GM18517 (cell line): ENCODE data around the gene SKIL.

ENCODE experiments used
- ATAC-seq: cut with Tn5 transposase; IDR thresholded peaks from one replicate; pipeline ENCODE4 v1.9.1; 2021; ENCODE audit warnings: mild to moderate bottlenecking, moderate library complexity; ENCODE audit not compliant: unreplicated experiment

SKIL gene

DNA sequence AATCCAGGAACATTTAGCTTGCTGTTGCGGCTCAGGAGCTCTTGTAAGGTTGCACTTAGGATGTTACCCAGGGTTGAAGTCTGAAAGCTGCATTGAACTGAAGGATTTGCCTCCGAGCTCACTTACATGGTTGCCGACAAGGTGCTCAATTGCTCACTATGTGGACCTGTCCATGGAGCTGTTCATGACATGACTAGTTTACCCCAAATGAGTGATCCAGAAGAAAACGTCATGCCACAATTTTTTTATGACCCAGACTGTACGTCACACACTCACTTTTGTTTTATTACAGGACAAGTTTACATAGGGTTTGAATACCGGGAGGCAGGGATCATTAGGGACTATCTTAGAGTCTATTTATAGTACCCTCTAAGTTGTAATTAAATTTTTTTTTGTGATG, 40.2 kb downstream of the SKIL start:
- no peak for ATAC-seq

DNA sequence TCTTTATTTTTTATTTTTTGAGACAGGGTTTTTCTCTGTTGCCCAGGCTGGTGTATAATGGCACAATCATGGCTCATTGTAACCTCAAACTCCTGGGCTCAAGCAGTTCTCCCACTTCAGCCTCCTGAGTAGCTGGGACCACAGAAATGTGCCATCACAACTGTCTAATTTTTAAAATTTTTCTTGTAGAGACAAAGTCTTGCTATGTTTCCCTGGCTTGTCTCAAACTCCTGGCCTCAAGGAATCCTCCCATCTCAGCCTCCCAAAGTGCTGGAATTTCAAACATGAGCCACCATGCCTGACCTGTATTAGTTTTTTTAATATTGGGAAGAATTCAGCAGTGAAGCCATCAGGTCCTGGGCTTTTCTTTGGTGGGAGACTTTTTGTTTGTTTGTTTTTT, 47.6 kb downstream of the SKIL start:
- no peak for ATAC-seq

DNA sequence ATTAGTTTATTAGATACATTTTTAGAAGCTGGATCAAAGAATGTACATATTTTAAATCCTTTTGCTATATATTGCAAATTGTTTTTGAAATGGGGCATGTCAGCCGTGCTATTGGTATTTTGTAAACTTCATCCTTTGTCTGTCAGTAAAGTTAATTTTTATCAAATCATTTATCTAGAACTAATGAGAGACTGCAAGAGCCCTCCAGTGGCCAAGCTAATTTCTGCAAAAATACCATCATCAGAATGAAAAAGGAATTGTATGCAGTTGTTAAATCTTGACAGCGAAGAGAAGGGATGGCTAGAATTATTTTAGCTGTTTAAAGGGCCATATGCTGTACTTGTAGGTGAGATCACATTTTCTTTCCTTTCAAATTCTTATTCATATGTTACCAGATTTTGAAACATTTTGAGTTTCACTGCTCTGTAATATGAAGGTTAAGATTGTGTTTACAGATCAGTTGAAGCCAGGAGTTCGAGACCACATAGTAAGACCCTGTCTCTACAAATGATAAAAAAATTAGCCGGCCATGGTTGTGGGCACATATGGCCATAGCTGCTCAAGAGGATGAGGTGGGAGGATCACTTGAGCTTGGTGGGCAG, 53.0 kb downstream of the SKIL start:
- ATAC-seq, result no peak

DNA sequence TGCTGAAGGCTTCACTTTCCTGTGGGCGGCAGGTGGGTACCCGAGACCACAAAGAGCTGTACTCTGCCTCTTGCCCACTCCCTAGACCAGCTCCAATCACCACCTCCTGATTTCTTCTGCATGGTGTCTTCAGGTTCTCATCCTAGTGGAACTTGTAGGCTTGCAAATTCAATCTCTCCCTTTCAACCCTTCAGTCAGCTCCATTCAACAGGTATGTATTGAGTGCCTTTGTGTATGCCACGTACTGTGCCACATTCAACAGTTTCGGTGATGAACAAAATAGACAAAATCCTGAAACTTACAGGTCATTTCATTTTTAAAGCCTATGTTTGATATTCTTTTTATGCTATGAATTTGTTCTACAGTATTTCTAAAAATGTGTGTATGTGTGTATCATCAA, 55.8 kb downstream of the SKIL start:
- ATAC-seq, result no peak

DNA sequence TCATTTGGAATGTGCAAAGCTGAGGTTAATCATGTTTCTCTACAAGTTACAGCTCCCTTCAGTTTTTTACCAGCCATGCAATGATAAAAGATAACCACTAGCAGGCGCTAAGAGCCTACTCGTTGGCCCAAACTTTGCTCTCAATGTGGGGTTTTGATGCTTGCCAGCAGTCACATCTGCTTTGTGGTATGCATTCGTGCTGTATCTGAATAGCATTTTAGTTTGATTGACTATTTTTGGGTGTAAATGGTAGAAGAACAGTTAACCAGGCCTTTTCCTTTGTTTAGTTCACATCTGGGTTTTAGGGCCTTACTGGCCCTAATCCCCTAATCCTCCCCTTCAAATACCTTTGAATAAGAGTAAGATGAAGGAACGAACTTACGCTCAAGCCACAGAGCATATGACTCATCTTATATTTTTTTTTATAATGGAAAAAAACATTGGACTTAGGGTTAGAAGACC, 56.7 kb downstream of the SKIL start:
- ATAC-seq, result peak; percentile 58

DNA sequence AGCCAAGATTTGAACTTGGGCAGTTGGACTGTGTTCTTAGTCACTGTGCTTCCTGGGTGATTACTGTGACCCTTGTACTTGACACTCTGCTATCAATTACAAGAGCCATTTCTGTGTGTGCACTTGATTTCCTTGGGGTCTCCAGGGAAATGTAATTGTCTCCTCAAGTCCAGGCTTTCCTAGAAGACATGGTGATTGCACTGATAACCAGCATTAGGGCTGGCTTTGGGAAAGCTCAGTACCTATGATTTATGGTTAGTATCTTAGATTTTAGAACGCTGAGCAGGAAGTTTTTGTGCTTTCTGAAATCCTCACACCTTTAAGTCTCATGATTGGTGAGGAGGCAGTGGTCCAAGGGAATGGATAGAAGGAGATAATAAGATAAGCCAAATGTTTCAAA, 59.6 kb downstream of the SKIL start:
- ATAC-seq, result no peak

DNA sequence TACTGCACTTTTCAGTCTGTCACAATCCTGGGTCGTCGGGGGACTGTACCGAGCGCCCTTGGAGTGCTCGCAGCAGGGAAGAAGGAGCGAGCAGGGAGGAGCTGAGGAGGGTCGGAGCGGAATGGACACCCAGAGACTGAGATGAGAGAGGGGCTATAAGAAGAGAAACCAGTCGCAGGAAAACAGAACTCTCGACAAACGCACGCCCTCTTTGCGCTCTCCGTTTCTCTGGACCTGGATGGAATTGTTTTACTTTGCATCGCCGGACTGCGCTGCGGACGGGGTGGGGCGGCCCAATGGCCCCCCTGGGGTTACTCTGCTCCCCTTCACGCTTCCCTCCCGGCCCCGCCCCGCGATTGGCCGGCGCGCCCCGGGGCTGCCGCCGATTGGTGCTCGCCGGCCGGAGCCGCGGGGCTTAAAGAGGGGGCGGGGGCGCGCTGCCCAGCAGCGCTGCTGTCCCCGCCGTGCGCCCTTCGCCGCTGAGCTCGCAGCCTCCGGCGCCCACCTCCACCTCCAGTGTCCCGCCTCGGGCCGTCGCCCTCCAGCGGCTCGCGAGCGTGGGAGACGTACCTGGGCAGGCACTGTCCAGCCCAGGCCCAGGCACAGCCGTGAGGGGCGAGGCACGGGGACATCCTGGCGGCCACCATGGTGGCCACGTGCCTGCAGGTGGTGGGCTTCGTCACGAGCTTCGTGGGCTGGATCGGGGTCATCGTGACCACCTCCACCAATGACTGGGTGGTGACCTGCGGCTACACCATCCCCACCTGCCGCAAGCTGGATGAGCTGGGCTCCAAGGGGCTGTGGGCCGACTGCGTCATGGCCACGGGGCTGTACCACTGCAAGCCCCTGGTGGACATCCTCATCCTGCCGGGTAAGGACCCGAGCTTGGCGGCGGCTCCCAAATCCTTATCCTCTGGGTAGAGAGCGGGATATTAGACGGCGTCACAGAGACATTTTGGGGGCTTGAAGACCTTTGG, 61.2 kb downstream of the SKIL start, which contains the start of gene CLDN11:
CLDN11 (plus strand) TSS at position 447 of the 977 bp plus-strand sequence; CDS start at position 646, 199 bp downstream.
- no peak for ATAC-seq

DNA sequence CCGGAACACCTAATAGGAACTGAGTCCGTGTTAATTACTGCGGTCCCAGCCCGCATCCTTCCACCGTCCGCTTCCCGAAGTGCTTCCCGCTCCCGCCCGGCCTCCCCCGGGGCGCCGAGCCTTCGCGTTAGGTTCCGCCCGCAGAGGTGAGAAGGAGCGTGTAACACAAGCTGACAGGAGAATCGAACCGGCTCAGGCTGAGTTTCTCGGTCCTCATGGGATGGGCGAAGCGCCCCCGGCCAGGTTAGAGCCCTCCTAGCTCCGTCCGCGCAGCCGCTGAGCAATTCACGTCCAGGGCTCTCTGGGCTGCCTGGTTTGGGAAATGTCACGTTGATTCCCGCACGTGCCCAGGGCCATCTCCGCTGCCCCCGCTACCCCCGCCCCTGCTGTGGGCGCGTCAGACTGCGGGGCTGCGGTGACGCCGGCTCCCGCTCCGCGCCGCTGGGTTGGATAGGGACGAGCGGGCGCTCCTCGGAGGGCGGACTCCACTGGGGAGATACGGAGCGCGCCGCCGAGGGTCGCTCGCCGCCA, 62.1 kb downstream of the SKIL start:
- ATAC-seq, result no peak

DNA sequence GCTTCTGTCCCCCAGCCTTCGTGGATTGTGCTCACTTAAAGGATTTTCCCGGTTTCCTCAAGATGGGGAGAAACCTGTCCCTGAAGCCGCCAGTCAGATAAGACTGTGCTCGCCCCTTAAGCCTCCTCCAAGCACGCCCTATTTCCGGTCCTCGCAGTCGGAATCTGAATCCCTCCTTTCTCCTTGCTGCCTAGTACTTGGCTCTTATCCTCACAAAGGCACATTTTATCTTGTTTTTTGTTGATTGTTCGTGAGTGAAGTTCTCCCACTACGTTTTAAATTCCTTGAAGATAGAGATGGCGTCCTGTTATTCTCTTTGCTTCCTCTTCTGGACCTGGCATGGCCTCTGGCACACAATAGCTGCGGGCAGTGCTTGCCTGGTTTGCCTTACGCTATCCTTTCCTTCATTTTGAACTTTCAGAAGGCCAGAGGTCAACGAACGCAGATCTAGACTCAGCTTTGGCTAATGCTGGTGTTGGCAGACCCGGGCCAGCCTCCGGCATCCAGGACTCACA, 62.8 kb downstream of the SKIL start:
- no peak for ATAC-seq

DNA sequence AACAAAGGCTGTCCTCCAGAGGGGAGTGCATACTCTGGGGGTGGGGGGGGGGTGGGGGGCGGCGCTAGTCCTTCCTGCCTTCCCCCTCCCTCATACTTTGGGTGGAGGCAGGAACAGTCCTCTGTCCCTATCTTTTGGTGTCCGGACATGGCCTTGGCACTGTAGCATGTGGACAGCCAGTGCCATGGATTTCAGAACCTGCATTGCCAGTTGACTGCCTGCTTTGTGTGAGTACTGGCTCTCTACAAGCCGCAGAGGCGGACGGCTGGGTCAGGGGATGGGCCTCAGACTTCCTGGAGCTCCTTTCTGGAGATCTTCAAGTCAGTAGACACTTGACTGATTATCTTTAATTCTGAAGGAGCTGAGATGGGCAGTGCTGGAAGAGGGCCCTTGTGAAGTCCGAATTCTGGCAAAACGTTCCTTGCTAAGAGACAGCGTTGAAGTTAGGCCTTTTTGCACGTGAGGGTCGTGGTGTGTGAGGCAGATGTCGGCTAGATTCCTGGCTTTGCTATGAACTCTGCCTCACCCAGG, 63.7 kb downstream of the SKIL start:
- ATAC-seq, result no peak

DNA sequence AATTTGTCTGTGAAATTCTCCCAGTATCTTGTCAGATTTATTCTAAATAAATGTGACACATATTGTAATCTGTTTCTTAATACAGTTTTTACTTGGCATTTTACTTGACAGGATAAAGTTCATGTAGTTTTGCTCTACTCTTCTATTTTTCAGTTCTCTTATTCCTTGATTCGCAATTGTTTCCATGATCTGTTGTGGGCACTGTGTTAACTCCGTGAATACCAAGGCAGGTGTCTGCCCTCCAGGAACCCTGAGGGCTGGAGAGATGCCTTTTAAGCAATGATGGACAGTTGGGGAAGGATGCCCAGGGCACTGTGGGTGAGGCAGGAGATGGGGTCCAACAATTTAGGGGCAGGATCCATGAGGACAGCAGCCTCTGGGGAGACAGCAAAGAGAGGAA, 64.2 kb downstream of the SKIL start:
- no peak for ATAC-seq

DNA sequence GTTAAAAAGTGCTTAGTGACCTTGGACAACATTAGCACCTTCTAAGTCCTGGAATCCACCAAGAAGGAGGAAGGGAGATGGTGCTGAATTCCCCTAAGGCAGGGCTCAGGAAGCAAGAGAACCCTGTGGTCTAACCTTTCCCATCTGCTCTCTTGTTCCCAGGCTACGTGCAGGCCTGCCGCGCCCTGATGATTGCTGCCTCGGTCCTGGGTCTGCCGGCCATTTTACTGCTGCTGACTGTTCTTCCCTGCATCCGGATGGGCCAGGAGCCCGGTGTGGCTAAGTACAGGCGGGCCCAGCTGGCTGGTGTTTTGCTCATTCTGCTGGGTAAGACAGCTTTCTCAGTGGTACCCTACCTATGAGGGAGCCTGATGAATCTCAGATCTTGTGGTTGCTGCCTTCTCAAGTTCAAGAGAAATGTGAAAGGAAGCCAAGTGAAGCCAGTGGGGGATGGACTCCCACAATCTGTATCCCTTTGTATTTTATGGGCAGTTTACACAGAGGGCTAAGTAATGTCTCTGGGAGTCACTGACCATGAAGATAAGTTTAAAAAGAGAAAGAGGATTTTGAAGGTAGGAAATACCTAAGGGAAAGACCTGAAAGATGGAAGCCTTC, 65.6 kb downstream of the SKIL start:
- ATAC-seq, result no peak

DNA sequence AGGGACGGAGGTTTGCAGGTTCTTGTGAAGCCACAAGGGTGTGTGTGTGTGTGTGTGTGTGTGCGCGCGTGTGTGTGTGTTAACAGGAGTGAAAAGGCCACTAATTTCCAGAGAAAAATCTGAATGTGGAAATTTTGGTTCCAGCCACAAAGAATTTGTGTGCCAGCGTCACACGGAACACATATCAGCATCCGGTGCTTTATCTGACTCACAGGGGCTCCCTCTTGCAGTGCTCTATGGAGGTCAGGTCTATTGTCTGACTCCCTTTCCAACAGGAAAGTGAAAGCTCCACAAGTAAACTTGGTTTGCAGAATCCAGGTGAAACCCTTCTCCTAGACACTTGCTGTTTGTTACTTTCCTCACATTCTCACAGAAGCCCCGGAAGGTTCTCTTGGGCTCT, 67.4 kb downstream of the SKIL start:
- ATAC-seq, result no peak

DNA sequence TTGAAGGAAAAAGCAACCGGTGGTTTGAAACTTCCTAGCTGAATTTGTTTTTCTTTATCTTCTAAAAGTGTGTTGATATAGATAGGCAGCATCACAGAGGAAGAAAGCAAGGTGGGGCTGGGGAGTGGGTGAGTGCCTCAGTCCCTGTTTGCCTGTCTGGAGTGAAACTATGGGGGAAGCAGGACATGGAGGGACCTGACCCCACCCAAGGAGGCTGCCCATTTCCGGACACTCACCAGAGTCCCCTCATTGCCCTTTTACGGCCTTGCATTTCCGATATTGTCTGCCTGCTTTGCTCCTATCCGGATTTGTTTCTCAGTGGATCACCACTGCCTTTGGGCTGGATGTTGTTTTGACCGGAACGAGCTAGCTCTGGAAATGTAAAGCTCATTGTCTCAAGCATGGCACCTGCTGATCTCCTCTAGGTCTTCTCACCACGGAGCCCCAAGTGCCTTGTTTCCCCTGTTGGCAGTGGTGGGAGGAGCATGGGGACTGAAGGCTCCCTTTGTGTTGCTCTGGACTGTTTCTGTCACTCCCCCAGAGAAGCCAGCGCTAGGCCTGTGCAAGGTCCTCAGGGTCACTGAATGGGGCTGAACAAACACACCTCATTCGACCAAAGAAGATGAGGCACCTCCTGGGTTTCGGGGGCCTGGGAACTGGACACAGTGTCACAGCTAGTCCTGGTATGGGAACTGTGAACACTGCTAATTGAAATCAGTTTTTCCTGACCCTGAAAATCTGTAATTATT, 68.2 kb downstream of the SKIL start:
- ATAC-seq, result no peak

DNA sequence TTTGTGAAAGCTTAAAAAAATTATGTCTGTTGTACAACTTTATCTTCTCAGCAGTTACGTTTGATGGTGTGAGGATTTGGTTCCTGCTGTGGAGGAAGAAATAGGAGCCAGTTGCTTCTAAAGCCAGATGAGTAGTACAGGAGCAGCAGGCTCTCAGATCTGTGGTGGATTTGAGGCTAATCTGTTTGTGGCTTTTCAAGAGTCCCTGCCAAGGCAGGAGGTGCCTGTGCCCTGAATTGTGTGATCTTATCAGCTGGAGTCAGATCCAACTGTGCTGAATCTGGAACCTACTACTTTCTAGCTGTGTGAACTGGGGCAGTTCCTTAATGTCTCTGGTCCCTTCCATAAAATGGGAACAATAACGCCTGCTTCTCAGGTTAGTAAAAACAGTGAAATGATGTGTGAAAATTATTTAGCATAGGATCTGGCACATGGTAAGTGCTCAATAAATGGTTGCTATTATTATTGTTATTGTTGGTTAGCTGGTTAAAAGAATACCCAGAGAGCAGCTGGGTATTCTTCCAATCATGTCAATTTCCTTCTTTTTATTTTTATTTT, 68.8 kb downstream of the SKIL start:
- ATAC-seq, result no peak

DNA sequence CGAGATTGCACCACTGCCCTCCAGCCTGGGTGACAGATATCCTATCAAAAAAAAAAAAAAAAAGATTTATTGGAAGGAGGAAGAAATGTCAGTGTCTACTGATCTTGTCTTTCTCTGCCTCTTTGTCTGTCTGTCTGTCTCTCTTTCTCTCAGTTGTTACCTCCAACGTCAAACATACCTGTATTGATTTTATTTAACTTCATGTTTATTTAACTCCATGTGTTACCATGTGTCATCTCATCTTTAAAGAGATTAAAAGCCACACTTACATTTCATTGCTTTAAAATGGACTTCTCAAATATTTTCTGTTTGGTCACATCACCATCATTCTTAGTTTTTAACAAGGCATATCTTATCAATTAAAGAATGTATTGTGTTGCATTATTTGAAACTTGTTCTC, 70.6 kb downstream of the SKIL start:
- no peak for ATAC-seq

DNA sequence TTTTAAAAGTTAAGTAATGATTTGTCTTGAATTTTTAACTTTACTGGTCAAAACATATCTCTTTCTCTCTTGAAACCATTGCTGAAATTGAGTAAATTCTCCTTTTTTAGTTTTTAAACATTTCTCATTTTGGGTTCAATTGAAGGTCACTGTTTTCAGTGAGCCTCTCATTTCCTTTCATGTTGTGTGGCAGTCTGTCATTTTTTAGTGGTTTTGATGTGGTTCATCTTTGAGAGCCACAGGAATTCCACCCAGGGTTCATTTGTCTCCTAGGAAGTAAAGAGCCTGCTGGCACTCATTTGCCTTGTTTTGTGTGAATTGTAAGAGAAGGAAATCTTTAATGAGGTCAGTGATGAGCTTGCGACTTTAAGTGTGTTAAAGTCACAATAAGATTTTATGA, 71.5 kb downstream of the SKIL start:
- ATAC-seq, result peak; percentile 74

DNA sequence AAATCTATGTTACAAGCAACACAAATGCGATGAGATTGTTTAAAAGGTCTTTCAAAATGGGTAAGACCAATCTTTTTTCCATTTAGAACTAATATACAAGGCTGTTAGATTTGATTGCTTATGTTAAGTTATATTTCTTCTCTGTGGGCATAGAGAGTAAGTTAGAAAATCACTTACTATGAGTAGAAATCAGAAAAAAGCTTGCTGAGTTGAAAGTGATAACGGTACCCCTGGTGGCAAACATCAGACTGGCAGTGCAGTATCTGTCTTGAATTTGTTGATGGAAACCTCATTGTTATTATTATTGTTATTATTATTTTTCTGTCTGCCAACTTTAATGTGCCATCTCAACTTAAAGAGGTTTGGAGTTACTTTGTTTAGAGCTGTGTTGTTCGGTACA, 73.5 kb downstream of the SKIL start:
- ATAC-seq, result no peak

DNA sequence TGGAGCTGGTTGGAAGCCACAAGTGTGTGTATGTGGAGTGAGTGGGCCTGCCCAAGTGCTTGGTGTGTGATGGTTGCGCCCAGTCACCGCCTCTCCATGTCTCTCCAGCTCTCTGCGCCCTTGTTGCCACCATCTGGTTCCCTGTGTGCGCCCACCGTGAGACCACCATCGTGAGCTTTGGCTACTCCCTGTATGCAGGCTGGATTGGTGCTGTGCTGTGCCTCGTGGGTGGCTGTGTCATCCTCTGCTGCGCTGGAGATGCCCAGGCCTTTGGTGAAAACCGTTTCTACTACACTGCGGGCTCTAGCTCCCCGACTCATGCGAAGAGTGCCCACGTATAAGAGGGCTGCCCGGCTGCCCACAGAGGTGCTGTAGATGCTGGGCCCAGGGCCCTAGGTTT, 74.9 kb downstream of the SKIL start:
- no peak for ATAC-seq

DNA sequence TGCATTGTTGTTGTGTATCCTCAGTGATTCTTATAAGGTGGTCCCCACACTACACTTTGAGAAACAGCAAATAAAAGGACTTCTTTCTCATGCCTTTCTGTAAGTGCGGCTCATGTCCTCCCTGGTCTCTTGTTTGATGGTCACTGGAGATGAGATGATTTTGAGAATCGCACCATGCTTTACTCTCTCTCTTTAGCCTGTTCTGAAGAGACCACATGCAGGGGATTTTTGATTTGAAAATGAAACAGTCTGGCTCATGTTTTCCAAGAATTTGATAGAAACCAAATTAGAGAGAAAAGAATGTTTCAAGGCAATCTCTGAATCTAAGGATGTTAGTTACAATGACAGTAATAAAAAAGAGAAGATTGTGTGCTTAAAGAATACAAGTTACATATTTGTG, 79.2 kb downstream of the SKIL start:
- ATAC-seq, result no peak
